Cortex of kidney (tissue), 1 donor: ENCODE measurements around the gene PHACTR1.
"Not testable (repeated sequence)": the region's sequence is repeated elsewhere in the genome, so short reads cannot be mapped to it uniquely, and the experiment has no call there.

Source experiments
- DNase-seq: peaks from one replicate; lab custom pipeline; 2025; lab: John Stamatoyannopoulos, UW

Gene PHACTR1

GRCh38 chr6:13239530-13240455 lies 523.2 kb downstream of the PHACTR1 start:
- DNase-seq: no peak

GRCh38 chr6:13241364-13241763 lies 524.8 kb downstream of the PHACTR1 start:
- DNase-seq: no peak

GRCh38 chr6:13242178-13242577 lies 525.6 kb downstream of the PHACTR1 start:
- DNase-seq: no peak

DNA sequence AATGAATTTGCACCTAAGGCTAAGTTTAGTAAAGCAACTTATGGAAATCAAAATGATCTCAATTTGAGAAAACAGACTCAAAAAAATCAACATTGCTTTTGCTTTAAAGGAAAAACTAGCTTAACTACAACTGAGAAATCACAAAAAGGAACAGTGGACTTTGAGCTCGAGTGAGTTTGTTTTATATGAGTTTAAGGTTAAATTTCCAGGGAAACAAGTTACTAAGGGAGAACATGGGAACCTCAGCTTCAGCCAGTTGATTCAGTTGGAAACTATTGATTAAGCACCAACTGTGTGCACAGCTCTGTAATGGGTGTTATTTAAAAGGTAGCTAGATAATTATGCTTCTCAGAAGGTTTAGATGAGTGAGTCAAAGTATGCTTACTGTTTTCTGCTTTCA lies 526.0 kb downstream of the PHACTR1 start:
- no peak for DNase-seq

DNA sequence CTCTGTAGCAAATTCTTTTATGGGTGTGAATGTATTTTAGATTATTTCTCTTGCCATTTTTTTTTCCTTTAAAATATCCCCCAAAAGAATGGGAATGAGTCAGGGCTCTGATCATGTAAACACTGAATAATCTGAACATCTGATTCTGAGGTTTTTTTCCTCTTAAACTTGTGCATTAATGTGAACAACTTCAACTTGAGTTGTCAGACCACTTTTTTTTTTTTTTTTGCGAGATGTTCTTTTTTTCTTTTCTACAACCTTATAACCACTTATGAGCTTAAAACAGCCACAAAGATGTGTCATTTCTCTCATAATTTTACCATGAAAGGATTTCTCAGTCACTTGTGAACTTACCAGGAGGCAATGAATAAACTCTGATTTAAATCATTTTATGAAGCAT lies 526.5 kb downstream of the PHACTR1 start:
- no peak for DNase-seq

GRCh38 chr6:13243745-13244144 lies 527.2 kb downstream of the PHACTR1 start:
- DNase-seq: not testable (repeated sequence)

GRCh38 chr6:13247627-13248026 lies 531.1 kb downstream of the PHACTR1 start:
- no peak for DNase-seq

DNA sequence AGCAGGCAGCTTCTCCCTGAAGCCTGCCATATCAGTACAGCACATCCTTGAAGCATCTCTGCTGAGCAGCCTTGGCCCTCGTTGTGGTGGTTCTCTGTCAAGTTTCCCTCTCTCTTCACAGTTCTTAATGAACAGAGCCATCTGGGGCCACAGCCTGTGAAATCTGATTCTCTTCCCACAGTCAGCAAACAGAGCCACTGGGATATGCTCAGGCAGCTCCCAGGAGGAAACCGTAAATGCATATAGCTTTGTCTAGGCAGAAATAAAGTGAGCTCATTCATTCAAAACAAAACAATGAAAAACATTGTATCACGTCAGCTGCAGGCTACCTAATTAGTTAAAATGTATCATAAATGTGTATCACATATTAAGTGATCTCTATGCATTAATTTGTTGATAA lies 531.5 kb downstream of the PHACTR1 start:
- no peak for DNase-seq

DNA sequence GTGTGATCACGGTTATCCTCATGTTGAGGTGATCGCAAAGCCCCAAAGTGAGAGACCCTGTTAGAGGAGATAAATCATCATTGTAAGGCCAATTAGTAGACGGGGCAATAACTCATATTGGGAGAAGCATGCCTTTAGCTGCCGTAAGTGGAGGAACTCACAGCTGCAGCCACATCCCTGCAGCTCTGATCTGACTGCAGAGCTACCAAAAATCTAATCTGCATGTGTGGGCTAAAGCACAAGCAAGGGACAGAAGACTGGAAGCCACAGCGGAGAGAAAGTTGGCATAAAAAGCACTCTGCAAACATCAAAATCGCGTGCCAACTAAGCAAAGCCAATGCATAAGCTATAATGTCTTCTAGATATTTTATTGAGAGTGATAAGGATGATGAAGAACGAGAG lies 532.0 kb downstream of the PHACTR1 start:
- no peak for DNase-seq

- DNase-seq: no peak
Measured at GRCh38 chr6:13248994-13249393, 532.4 kb downstream of the PHACTR1 start.

- no peak for DNase-seq
Measured at GRCh38 chr6:13249817-13250216, 533.2 kb downstream of the PHACTR1 start.

- DNase-seq: no peak
Measured at GRCh38 chr6:13250703-13251102, 534.1 kb downstream of the PHACTR1 start.

GRCh38 chr6:13251242-13251641 lies 534.7 kb downstream of the PHACTR1 start:
- no peak for DNase-seq

DNA sequence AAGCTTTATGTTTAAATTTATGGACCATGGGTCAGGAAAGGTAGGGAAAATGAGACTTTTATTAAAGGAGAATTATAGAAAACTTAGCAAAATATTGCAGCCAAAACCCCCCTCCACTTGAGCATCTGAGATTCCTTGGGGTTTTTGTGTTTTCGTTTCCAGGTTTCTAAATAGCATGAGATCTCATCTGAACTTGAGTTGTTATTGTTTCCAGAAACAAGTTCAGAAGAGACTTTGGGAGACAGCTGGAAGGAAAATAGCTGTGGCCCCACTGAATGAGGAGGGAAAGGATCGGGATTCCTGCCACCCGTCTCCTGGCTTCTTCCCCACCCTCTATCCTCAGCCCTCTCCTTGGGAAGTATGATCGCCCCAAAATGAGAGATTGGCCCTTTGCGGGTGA lies 536.2 kb downstream of the PHACTR1 start:
- no peak for DNase-seq

DNA sequence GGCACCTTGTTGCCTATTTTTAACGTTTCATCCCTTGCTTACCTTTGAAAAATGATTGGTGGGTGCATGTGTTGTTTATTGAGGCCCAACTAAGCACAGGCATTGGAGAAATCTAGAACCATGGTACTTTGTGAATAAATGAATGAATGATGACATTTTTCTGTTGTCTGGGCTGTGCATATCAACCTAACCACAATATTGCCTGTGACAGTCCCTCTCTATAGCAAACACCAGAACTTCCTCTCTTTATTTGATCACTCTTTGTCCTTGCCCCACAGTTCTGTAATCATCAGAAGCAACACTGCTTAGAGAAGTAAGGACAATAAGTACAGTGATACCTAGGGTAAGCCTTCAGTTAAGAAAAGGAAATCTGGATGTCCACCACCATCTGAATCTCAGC lies 536.7 kb downstream of the PHACTR1 start:
- DNase-seq: no peak

DNA sequence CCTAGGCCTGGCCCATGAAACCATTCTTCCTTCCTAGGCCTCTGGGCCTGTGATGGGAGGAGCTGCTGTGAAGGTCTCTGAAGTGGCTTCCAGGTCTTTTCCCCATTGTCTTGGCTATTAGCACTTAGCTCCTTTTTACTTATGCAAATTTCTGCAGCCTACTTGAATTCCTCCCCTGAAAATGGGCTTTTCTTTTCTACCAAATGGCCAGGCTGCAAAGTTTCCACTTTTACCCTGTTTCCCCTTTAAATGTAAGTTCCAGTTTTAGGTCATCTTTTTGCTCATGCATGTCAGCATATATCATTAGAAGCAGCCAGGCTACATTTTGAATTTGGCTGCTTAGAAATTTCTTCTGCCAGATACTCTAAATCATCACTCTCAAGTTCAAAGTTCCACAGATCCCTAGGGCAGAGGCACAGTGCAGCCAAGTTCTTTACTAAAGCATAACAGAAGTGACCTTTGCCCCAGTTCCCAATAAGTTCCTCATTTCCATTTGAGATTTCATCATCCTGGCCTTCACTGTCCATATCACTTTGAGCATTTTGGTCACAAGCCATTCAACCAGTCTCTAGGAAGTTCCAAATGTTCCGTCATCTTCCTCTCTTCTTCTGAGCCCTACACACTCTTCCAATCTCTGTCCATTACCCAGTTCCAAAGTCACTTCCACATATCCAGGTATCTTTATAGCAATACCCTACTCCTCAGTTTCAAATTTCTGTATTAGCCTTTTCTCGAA lies 539.9 kb downstream of the PHACTR1 start:
- no peak for DNase-seq

- DNase-seq: no peak
Measured at GRCh38 chr6:13259393-13259792, 542.8 kb downstream of the PHACTR1 start.

GRCh38 chr6:13260101-13260598 lies 543.6 kb downstream of the PHACTR1 start:
- no peak for DNase-seq

- no peak for DNase-seq
Measured at GRCh38 chr6:13260831-13261230, 544.3 kb downstream of the PHACTR1 start.

DNA sequence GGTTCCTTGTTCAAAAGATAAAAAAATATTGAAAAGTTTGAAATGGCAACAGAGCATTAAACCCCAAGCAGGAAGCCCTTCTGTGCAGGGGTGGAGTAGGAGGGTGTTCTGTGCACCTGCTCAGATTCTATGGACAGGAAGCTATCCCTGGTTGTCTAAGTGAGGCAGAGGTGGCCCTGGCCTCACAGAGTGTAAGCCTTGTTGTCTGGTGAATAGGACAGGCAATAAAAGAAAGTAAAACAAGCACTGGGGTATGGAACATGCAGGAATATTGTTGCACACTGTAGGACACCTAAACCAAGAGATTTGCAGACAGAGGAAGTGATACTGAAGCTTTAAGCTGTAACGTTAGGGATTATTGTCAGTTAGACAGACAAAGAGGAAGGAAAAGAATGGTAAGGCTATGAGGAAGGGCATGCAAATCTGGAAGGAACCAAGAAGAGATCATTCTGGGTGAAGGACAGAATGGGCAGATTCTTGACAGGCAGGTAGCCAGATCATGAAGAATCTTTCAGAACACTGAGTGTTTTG lies 545.0 kb downstream of the PHACTR1 start:
- DNase-seq: no peak

DNA sequence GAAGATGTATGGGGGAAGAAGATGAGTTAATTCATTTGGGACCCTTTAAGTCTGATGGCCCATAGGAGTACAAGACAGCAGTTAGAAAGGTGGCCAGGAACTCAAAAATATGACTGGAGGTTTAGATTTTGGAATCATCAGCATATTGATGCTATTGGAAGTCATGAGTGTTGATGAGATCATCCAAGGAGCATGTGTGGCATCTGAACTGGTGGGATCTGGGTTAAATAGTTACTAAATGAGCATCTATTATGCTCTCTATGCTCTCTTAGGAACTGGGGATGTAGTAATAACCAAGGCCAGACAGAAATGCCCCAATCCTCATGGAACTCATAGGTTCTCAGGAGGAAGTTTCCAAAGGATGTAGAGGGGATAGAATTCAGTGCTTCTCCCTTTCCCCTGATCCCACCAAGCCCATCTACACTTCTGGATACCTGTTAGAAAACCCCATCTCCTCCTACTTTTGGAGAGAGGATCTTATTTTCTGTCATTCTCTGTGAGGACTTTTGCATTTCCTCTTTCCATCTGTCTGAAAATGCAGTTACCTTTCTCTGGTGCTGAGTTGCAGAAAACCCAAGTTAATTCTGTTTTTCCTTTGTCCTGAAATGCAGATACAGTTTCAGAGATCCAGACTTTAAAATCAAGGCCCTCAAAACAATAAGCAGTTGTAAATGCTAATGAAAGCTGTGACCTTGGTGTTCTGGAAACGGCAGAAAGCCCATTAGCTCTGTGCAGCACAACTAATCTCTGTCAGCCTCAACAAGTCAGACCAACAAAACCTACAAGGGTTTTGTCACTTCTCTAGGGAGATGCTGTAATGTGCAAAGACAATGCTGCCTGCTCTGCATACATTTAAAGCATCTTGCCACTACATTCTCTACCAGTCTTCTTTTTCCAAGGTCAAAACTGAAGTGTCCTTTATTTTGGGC lies 546.0 kb downstream of the PHACTR1 start:
- DNase-seq: no peak

DNA sequence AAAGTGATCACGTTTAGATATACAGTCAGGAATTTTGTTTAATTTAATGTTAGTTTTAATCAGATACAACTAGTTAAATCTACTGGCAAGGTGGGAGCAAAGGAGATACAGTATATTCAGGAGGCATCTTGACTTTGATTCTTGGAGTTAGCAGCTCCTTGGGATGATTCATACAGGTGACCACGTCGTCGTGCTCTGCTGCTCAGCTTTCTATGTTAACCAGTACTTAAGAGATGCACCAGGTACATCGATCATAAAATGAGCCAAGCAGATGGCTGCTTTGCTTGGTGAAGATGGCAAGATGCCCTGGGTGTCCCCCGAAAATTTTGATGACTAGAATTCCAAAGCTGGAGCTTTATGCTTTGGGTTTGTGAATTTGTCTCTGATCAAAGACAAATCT lies 547.1 kb downstream of the PHACTR1 start:
- no peak for DNase-seq
